Measurements from ENCODE around the gene PRKAB1. TPM values are rescaled to one million over a fixed set of nuclear protein-coding genes. Genes with fewer than 3 reads are reported as not detected.

PRKAB1 gene
- total RNA-seq, 4 donors from 2014 or later = 11.3 to 28.6 (median 15.1) TPM

DNA sequence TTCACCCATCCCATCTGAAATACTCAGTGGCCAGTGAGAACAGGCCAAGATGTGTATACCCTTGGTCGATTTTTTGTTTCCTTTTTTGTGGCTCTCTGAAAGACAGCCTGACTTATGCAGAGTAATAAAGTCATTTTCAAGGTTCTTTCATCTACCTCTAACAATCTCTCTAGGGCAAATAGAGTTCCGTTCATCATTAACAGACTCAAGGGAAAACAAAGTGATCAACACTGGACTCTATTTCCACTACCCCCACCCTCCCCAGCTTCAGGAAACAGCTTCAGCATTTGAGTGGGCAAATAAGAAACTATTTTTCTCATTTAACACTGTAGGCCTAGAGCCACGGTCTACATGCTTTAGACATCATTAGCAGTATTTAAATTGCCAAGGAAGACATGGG is 15.9 kb downstream of the PRKAB1 start:
- Histone ChIP-seq H3K4me1 (peaks cover 8% of the 10 kb centered on the region), H3K36me3 (peaks cover 33% of the 10 kb centered on the region), H3K4me3 (no peak overlapping the region), H3K27me3 (no peaks in the 10 kb centered on the region), H3K27ac (no peak overlapping the region), H3K9me3 (no peaks in the 10 kb centered on the region)
- DNase-seq (ENCODE audit: low spot score in 2 of 2) = no peak
- TF ChIP-seq EP300 (IDR thresholded peaks at IDR 0.05) = no peak
- TF ChIP-seq, protein P1, sequence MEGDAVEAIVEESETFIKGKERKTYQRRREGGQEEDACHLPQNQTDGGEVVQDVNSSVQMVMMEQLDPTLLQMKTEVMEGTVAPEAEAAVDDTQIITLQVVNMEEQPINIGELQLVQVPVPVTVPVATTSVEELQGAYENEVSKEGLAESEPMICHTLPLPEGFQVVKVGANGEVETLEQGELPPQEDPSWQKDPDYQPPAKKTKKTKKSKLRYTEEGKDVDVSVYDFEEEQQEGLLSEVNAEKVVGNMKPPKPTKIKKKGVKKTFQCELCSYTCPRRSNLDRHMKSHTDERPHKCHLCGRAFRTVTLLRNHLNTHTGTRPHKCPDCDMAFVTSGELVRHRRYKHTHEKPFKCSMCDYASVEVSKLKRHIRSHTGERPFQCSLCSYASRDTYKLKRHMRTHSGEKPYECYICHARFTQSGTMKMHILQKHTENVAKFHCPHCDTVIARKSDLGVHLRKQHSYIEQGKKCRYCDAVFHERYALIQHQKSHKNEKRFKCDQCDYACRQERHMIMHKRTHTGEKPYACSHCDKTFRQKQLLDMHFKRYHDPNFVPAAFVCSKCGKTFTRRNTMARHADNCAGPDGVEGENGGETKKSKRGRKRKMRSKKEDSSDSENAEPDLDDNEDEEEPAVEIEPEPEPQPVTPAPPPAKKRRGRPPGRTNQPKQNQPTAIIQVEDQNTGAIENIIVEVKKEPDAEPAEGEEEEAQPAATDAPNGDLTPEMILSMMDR (IDR thresholded peaks at IDR 0.05) = no peak
- no peak for TF ChIP-seq POLR2AphosphoS5 (IDR thresholded peaks at IDR 0.05)
- TF ChIP-seq POLR2A (IDR thresholded peaks at IDR 0.05) = no peak
- WGBS = 76% methylated on average over 3 of the region's 3 CpGs

DNA sequence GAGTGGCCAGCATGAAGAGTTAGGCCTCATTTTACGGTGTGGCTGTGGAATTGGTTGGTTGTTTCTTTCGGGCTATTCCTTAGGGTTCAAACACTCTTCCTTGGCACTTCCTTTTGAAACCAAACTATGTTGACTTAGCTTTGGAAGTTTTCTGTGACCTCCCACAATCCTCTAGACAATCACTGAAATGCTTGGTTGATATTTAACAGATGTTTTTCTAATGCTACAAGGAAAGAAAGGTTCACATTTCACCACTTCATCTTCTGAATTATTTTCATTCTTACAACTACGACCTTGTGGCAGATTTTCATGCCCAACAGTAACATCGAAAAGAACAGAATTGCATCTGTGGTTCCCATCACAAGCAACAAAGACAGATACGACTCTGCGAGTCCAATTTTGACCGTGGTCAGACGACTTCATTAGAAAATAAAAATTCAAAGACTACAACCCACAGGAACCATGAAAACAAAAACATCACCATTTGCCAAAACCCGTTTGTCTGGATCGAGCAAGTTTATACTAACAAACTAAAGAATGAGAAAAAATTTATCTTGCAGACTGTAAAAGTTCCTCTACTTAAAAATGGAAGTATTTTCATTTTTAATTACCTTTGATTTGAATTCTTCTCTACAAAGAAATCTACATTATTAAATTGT is 16.9 kb downstream of the PRKAB1 start:
- Histone ChIP-seq H3K27me3 (no peaks in the 10 kb centered on the region), H3K4me1 (peaks cover 8% of the 10 kb centered on the region), H3K27ac (no peak overlapping the region), H3K4me3 (no peak overlapping the region), H3K9me3 (no peaks in the 10 kb centered on the region), H3K36me3 (peaks cover 23% of the 10 kb centered on the region)
- no peak for DNase-seq (ENCODE audit: low spot score in 2 of 2)
- TF ChIP-seq EP300 (IDR thresholded peaks at IDR 0.05) (no peak), POLR2AphosphoS5 (IDR thresholded peaks at IDR 0.05) (no peak), POLR2A (IDR thresholded peaks at IDR 0.05) (no peak)
- TF ChIP-seq, protein P1 (IDR thresholded peaks at IDR 0.05) = no peak
- 56% methylated on average over 10 of the region's 10 CpGs for WGBS

DNA sequence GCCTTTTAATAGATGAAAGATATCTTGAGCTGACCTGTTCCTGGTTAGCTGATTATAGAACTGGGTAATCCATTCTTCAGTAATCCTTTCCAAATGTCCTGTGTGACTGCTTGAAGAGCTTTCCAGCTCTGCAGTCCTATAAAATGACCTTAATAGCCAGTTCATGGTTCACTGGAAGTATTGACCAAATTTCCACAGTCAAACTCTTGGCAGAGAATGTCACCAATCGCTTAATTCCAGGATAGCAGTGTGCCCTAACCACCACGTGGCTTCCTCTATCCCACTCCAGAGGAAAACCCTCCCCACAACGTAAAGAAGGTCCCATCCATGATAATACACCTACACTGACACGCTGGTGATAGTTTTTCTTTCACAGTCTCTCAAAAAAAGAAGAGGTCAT is 17.4 kb downstream of the PRKAB1 start:
- no peaks in the 10 kb centered on the region for H3K9me3 ChIP-seq
- TF ChIP-seq, protein P1 (IDR thresholded peaks at IDR 0.05) = no peak
- TF ChIP-seq POLR2AphosphoS5 (IDR thresholded peaks at IDR 0.05) = no peak
- TF ChIP-seq EP300 (IDR thresholded peaks at IDR 0.05) = no peak
- no peak for TF ChIP-seq POLR2A (IDR thresholded peaks at IDR 0.05)
- peaks cover 8% of the 10 kb centered on the region for H3K4me1 ChIP-seq
- 83% methylated on average over 4 of the region's 4 CpGs for WGBS
- no peak for DNase-seq (ENCODE audit: low spot score in 2 of 2)
- H3K27ac ChIP-seq = no peak overlapping the region
- H3K4me3 ChIP-seq = no peak overlapping the region
- H3K36me3 ChIP-seq = peaks cover 18% of the 10 kb centered on the region
- no peaks in the 10 kb centered on the region for H3K27me3 ChIP-seq

DNA sequence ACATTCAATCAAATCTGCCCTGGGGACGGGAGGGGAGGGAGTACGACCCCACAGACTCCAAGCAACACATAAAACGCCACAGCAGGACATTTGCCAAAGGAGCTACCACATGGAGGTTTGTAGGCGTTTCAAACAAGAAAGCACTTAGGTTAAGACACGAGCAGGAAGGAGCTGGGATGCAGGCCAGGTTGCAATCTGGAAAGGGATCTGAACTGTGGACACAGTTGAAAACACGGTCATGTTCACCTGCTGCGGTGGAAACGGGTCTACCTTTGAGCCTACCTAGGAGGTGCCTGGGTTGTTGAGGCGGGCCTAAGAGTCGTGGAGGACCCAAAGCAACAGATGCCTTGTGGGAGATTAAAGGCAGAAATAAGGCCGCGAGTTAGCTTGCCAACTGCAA is 18.4 kb downstream of the PRKAB1 start:
- WGBS = 72% methylated on average over 12 of the region's 12 CpGs
- Histone ChIP-seq H3K27ac (no peak overlapping the region), H3K4me1 (peaks cover 8% of the 10 kb centered on the region), H3K4me3 (no peak overlapping the region), H3K27me3 (no peaks in the 10 kb centered on the region), H3K36me3 (peaks cover 8% of the 10 kb centered on the region), H3K9me3 (no peaks in the 10 kb centered on the region)
- TF ChIP-seq EP300 (IDR thresholded peaks at IDR 0.05) (no peak), POLR2A (IDR thresholded peaks at IDR 0.05) (no peak), POLR2AphosphoS5 (IDR thresholded peaks at IDR 0.05) (no peak)
- TF ChIP-seq, protein P1 (IDR thresholded peaks at IDR 0.05) = no peak
- DNase-seq (ENCODE audit: low spot score in 2 of 2) = no peak

DNA sequence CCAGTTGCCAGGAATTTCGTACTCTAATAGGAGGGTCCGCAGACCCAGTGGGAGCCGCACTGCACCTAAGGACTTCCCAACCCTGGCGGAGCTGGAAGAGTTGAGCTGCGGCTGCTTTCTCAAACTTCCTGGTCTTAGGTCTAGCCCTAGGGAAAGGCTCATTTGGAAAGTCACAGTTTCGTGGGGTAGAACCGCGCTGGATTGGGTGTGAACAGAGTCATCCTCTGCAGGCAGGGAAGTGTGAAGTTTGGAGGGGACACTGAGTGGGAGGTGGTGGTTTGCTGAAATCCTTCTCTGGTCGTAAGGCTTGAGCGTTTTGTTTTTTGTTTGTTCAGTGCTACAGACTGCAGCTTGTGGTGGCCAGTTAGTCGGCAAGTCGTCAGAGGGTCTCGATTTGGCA is 18.8 kb downstream of the PRKAB1 start:
- no peak overlapping the region for H3K4me3 ChIP-seq
- WGBS = 86% methylated on average over 13 of the region's 13 CpGs
- no peaks in the 10 kb centered on the region for H3K9me3 ChIP-seq
- TF ChIP-seq POLR2A (IDR thresholded peaks at IDR 0.05) (no peak), EP300 (IDR thresholded peaks at IDR 0.05) (no peak), POLR2AphosphoS5 (IDR thresholded peaks at IDR 0.05) (no peak)
- TF ChIP-seq, protein P1 (IDR thresholded peaks at IDR 0.05) = no peak
- peaks cover 8% of the 10 kb centered on the region for H3K4me1 ChIP-seq
- H3K27ac ChIP-seq = no peak overlapping the region
- DNase-seq (ENCODE audit: low spot score in 2 of 2) = no peak
- H3K36me3 ChIP-seq = peaks cover 4% of the 10 kb centered on the region
- H3K27me3 ChIP-seq = no peaks in the 10 kb centered on the region
